Left ventricle myocardium superior (tissue), 1 donor: Measurements from ENCODE around the gene PLAC1. TPM values are rescaled to one million over a fixed set of nuclear protein-coding genes. Genes with fewer than 3 reads are reported as not detected.

Source experiments
- ATAC-seq: fragments of 200-7000 bp; cut with Tn5 transposase; one replicate; pipeline ENCODE4 v1.9.1; 2020; ENCODE audit warnings: mild to moderate bottlenecking, moderate library complexity
- DNase-seq: peaks from one replicate; pipeline ENCODE4 v3.0.0-alpha.2; 2020
- intact Hi-C: fragments of 100-400 bp; cut with micrococcal nuclease; formaldehyde crosslinking; loops from one replicate; pipeline ENCODE4 v1.11.0; 2022
- total RNA-seq: library from RNA; stranded (reverse); fragmentation: NEBNext Ultra II Directional; extraction: Animal tissue kit (Norgen Biotek cat#: 25700); gene quantifications from one replicate; pipeline ENCODE4 v1.2.1, GENCODE V29; 2021
- donor health status: DM: no; HTN: yes; CAD: no; lungs with severe emphysema.

Gene PLAC1
- total RNA-seq, 1 donor from 2014 or later: not detected

DNA sequence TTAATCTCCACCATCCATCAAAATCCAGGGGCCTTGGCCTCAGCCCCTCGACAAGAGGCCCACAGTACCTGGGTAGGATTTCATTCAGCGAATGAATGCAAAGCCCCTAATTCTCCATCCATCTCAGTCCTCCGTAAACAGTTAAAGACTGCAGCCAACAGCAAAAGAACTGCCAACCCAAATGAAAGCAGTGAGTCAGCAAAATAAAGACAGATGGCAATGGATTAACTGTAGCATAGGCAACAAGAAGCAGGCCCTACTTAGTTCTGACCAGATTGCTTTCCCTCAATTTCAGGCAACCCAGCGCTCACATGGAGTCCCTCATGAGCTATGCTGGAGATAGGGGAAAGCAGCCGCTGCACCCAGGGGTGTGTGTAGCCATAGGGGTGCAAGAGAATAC, 21.4 kb downstream of the PLAC1 start:
- intact Hi-C loops: no loop called here
- DNase-seq (no peak), ATAC-seq (no peak)

DNA sequence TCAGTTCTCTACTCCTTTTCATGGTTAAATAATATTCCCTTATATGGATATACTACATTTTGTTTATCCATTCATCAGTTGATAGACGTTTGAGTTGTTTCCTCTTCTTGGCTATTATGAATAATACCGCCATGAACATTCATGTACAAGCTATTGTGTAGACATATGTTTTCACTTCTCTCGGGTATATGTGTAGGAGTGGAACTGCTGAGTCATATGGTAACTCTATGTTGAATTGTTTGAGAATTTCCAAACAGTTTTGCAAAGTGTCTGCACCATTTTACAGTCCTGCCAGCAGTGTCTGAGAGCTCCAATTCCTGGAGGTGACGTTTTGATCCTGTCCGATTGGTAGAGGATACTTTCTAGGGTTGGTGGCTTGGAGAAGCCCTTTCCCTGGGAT, 23.6 kb downstream of the PLAC1 start:
- DNase-seq (no peak), ATAC-seq (no peak)

DNA sequence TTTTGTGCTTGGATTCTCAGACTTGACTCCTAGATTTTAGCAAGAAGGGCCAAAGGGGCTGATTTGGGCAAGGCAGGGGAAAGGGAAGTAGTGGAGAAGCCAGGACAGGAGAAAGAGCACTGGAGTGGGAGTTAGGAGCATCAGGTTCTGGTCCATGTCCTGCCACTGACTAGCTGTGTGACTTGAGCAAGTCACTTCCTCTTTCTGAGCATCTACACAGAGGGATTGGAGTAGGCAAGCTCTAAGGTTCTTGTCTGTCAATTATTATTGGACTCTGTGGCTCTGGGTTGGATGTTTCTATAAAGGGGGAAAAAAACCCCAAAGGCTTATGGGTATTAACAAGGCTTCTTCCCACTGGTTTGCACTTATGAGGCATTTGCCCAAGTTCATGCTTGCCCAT, 24.4 kb downstream of the PLAC1 start:
- no peak for DNase-seq
- no peak for ATAC-seq
- intact Hi-C loops: no loop called here

More for the DNA sequence above, 23.6 kb downstream of the PLAC1 start:
- intact Hi-C loops: no loop called here

DNA sequence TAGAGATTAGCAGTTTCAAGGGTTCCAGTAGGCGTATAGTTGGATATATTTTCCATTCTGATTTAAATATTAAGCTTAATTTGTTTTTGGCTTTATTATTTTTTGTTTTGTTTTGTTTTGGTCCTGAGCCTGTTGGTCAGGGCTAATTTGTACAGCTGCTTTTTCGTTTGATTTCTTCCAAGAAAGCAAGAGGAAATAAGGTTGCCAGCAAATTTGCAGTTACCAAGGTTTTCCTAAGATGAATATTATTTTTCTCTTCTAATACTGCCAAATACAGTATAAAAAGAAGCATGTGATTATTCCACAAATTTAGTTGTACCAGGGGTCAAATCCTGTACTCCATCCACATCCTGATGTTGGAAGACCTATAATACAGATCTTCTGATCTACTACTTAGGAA, 24.9 kb downstream of the PLAC1 start:
- intact Hi-C loops: no loop called here
- no peak for ATAC-seq

DNA sequence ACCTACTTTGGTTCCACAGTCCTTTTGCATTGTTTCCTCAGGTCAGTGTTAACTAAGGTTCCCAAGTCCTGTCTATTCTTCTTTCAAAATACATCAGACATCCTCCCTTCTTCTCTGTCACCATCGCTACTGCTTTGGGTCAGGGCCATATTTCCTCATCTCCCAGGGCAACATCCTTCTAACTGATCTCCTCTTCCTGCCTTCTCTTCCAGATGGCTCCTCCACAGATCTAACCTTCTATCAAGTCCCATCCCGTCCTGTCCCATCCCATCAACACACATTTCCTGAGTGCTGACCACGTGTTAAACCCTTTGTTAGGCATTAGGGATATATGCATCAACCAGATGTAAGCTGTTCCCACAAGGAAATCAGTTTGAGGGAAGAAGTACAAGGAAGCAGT, 25.9 kb downstream of the PLAC1 start:
- no peak for ATAC-seq
- intact Hi-C loops: no loop called here

More for the DNA sequence above, 24.9 kb downstream of the PLAC1 start:
- DNase-seq: no peak

DNA sequence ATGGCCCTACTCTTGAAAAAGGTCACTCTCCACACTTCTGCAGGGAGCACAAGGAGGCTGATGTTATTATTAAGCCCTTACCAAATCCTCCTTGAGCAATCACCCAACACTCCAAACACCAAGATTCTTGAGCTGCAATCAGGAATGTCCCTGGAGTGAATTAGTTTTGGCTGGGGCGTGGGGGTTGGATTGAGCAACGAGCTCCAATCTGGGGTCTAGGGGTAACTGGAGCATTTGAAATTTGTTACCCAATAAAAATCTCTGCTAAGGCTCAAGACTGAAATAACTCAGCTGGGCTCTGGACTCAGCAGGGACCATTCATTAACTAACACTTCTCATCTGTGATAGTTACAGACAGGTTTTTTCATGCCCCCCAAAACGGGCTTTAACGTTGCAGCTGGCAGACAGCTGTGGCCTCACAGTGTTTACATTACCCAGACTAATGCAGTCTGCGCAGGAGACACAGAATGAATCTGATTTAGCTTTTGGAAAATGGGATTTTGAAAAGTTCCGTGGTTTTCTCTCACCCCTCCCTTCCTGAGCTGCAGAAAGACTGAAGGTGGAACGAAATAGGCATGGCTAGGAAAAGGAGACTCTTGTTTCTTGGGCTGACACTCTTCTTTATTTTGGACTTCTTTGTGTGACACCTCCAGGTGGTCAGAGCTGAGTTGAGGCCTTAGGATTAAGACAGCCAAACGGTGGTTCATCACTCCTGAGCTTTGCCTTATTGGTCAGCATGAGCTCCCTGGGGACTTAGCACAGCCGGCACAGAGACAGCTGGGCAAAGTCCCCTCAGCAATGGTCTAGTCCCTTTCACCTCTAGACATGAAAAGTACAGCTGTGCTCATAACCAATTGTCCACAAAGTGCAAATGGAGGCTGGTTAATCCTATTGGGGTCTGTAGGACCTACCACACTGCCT, 26.6 kb downstream of the PLAC1 start:
- ATAC-seq (peak; percentile 49), DNase-seq (no peak)
- intact Hi-C loops: no loop called here

More for the DNA sequence above, 25.9 kb downstream of the PLAC1 start:
- no peak for DNase-seq

DNA sequence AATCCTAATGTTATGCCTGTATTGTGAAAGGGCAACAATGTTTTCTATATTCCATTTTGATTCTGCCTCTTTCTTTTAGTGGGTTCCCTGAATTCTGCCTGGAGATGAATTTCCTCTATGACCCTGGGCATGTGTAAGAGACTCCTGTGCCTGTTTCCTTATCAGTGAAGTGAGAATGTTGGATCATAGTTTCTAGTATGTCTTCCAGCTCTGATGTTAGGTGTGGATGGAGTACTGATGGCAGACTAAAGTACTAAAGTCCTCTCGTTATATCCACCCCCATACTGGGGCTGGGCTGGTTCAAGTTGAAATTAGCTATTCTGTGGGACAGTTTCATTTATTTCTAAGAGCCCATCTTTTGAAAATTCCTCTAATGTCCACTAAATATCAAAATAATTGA, 29.6 kb downstream of the PLAC1 start:
- intact Hi-C loops: no loop called here
- no peak for DNase-seq
- peak; percentile 80 for ATAC-seq

DNA sequence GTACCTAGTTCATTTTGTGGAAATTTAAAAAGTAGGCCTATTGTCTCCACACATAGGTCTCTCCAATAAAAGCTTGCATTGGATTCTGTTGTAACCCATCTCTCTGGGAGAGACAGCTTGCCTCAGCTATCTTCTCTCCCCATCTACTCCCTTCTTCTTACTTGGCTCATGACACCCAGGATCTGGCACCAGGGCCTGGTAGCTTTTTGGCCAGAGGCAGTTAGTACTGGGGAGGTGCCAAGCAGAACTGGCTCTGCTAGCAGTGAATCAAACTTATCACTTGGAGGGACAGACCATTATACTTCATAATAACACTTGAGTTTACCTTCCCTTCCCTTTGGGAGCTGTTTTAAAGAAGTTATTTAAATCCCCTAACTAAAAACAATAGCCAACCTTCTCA, 31.8 kb downstream of the PLAC1 start:
- DNase-seq: peak; percentile 52
- peak; percentile 71 for ATAC-seq
- intact Hi-C loops: no loop called here

DNA sequence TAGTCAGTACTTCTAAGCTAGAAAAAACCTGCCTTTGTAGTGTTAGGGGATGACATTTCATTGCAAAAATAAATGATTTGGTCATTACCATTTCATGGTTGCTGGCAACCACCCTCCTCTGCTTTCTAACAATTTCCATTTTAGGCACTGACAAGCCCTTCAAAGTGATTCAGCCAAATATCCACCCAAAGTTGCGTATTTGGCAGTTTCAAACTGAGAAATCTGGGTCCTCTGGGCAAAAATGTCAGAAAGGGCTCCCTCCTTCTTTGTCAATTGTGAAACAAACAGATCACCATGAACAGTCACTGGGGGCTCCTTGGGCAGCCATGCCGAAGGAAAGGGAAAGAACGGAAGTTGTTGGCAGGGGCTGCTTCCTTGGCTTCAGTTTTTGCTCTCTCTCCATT, 33.0 kb downstream of the PLAC1 start:
- intact Hi-C loops: no loop called here
- DNase-seq: no peak
- ATAC-seq: peak; percentile 28

DNA sequence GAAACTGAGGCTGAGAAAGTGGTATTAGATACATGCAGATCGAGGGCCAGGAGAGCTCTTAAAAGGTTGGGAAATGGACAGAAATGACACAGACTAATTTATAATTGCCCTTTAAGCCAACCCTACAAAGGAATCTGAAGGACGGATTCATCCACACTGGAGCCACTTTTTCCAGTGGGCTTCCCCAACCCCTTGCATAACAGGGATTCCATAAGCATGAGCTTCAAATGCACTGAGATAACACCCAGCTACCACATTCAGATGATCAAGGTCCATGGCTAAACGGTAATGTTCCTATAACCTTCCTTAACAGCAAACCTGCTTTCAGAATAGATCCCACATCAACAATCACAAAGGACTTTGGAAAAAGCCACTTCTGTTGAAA, 34.2 kb downstream of the PLAC1 start:
- intact Hi-C loops: no loop called here
- DNase-seq (no peak), ATAC-seq (no peak)

DNA sequence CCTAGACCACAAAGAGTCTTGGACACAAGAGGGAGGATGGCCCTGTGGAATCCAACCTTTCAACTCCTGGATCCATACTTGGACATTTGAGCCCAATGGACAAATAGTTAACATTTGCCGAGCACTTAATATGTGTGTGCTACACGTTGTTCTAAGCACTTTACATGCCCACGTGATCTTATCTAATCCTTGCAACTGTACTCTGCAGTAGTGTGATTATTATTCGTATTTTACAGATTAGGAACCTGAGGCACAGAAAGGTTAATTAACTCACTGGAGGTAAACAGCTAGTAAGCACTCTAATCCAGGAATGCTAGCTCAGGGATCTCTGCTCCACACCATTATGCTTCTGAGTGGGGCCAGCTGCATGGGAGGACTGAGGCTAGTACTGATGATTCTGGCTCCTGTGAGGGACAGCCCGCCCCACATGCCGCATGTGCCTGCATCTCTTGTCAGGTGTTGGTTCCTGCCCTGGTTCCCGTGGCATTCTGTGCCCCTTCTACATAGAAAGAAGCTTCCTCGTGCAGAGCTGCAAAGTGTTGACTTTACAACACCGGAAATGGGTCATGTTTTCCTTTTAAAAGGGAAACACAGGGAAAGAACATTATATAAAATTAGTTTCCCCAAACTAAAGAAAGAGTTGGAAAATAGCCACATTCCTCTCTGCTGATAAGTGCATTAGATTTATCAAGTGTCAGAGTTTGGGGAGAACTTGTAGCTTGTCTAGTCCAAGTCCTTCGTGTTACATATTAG, 34.8 kb downstream of the PLAC1 start:
- ATAC-seq: no peak
- intact Hi-C loops: no loop called here
- DNase-seq: no peak

DNA sequence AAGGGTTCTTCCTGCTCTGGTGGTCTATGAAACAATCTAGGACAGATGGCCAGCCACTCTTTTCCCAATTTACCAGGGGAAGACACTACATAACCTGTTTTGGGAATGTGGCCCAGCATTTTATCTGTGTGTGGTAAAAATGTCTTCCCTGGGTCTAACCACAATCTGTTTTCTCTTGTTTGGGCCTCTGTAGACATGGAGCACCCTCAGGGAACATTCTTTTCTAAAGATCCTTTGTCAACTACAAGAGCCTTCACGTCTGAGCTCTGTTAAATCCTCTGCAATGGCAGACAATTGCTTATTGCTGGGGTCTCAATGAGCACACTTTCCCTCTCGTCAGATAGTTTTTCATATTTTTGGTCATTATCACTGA, 35.5 kb downstream of the PLAC1 start:
- DNase-seq (no peak), ATAC-seq (no peak)
- intact Hi-C loops: no loop called here

DNA sequence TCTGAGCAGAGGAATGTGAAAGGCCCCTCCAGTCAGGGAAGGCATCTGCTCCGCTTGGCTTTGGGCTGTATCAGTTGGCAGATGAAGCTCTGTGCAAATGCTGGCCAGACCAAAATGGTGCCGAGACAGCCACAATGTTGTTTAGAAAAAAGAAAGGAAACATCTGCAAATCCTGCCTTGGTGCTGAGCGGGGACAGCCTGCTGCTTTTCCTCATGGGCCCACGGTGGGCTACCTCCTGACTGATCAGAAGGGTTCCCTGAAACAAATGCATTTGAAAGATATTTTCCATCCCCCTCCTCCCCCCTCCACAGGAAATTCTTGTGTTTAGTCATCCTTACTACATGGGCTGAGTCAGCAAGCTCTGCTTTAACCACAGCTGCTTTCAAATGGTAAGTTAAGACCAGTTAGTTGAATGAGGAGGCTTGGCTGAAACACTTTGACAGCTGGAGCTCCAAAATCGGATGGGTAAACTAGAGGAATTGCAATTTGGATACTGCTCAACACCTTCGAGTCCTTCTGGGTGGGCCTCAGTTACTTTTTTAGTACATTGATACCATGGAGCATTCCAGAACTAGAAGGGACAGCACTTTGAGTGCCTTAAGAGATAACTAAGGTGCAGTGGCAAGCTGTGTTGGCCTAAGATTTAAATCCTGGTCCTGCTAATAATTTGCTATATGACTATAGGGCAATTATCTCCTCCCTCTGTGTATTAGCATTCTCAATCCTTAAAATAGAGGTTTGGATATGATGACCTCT, 36.0 kb downstream of the PLAC1 start:
- intact Hi-C loops: no loop called here
- ATAC-seq (peak; percentile 64), DNase-seq (peak; percentile 23)

DNA sequence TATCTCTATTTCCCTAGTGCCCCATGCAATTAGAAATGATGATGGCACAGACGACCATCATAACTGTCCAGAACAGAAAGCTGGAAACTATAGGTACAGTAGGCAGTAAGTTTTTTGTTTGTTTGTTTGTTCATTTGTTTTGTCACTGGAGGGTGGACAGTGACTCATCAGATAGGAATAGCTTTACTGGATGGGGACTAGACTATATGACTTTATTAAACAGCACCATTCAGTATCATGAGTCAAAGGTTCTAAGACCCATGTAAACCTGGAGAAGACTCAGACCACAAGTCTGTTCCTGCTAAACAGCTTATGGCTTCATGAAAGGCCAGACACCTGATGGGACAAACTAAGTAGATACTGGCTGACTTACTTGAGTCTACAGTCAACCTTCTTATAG, 38.4 kb downstream of the PLAC1 start:
- intact Hi-C loops: no loop called here
- no peak for DNase-seq
- no peak for ATAC-seq

DNA sequence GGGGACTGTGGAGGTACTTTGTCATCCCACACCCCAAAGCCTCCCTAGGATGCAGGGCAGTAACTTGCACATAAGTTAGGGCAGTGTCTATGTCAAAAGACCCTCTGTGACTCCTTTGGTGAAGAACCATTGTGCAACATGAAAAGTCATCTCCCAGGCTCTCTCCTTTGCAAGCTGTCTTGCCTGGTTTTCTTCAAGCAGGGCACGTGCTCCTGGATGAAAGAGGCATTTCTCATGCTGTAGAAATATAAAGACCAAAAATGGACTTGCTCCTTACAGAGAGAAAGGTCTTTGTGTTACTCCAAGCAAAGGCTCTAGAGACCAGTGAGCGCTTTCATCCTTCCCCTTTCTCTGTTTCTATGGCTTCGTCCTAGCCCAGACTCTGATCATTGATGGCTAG, 44.9 kb downstream of the PLAC1 start:
- no peak for DNase-seq
- intact Hi-C loops: no loop called here
- no peak for ATAC-seq

DNA sequence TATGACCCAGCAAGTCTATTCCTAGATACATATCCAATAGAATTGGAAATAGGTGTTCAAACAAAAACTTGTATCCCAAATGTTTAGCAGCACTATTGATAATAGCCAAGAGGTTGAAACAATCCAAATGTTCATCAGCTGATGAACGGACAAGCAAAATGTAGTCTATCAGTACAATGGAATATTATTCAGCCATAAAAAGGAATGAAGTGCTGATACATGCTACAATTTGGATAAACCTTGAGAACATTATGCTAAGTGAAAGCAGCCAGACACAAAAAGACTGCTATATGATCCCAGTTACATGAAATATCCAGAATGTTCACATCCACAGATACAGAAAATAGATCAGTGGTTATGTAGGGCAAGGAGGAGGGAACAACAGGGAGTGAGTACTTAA, 50.1 kb downstream of the PLAC1 start:
- DNase-seq (no peak), ATAC-seq (no peak)
- intact Hi-C loops: no loop called here

DNA sequence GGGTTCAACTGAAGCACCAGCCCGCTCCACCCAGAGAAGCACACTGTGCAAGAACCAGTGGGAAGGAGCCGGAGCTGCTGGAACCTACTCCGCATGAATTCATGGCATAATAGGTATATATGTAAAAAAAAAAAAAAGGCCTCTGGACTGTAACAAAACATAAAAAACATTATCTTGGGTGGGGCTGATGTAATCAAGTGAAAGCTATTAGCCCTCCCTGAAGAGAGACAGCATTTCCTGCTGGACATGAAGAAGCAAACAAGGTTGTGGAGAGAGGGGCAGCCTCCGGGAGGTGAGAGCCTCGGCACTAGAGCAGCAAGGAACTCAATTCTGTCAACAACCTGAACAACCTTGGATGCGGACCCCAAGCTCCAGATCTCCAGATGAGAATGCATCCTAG, 50.7 kb downstream of the PLAC1 start:
- intact Hi-C loops: no loop called here
- ATAC-seq (no peak), DNase-seq (no peak)

DNA sequence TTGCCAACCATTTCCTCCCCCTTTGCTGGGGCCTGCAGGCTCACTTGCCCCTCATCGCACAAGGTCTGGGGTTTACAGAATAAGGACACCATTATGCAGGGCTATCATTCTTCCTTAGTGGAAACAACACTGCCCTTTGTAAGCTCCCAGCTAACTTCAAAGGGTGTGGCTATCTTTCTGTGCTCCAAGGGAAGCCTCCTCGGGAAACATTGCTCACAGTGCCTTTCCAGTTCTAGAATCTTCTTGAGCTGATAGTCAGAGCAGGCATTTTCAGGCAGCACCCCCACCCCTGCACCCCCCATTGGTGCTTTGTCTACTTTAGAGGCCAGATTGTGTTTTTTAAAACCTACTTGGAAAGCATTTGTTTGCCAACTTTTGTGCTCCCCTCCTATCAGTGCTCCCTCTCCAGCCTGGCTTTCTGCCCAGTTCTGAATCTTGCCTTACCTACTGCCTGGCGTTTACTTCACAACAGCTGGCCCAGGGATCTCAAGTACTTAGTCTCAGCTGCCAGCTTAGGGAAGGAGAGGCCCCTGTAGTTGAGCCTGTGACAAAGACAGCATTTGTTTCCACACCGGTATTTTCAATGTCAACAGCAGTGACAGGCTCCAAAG, 53.5 kb downstream of the PLAC1 start:
- ATAC-seq: peak; percentile 88
- intact Hi-C loops: no loop called here
- DNase-seq: peak; percentile 28
